ENCODE measurements around the gene GPR61.

GPR61 gene, protein sequence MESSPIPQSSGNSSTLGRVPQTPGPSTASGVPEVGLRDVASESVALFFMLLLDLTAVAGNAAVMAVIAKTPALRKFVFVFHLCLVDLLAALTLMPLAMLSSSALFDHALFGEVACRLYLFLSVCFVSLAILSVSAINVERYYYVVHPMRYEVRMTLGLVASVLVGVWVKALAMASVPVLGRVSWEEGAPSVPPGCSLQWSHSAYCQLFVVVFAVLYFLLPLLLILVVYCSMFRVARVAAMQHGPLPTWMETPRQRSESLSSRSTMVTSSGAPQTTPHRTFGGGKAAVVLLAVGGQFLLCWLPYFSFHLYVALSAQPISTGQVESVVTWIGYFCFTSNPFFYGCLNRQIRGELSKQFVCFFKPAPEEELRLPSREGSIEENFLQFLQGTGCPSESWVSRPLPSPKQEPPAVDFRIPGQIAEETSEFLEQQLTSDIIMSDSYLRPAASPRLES

DNA sequence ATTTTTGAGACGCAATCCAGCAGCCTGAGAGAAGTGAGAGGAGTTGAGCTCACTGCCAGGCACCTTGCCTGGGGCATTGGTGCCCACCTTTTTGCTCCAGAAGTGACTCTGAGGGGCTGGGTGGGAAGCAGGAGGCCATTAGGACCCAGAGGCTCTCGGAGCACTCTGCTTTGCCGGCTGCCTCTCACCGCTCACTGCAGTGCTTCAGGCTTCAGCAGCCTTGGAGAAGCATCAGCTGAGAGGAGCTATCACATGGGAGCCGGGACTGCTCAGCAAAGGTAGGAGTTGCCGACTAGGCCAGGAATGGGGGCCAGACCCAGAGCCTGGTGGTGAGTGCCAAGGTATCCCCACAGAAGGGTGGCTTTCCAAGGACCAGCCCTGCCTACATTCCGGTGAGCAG, at the start of gene GPR61:
GPR61 (plus strand) TSS at position 197 of the 400 bp plus-strand sequence. CDS start 3,151 bp downstream, outside the sequence.
- Histone ChIP-seq H3K27ac (ENCODE audit: extremely low read depth, low read depth, low read length) (no peak within 1 kb of the TSS), H3K4me1 (ENCODE audit: control insufficient read depth, insufficient read depth, low read length) (no peaks in the 10 kb centered on the region), H3K36me3 (ENCODE audit: control insufficient read depth in 2 of 2, insufficient read depth in 1 of 2, low read length in 2 of 2) (no peaks in the 10 kb centered on the region), H3K4me3 (ENCODE audit: low read depth, low read length) (no peak within 1 kb of the TSS), H3K9me3 (ENCODE audit: control insufficient read depth, insufficient read depth, low read depth, low read length) (no peaks in the 10 kb centered on the region)
- POLR2A ChIA-PET = interaction anchor here (0.8 to 1.2 kb wide), 2 partner anchors 9 to 11 kb away, joined by 3 read pairs; partner anchors contain the start of gene GNAI3
- TF ChIP-seq ZBTB20 (tag by site-specific recombination; IDR thresholded peaks at IDR 0.05) = no peak
- TF ChIP-seq MYNN (tag by site-specific recombination; IDR thresholded peaks at IDR 0.05; ENCODE audit: borderline replicate concordance) = no peak
- TF ChIP-seq, protein P1, sequence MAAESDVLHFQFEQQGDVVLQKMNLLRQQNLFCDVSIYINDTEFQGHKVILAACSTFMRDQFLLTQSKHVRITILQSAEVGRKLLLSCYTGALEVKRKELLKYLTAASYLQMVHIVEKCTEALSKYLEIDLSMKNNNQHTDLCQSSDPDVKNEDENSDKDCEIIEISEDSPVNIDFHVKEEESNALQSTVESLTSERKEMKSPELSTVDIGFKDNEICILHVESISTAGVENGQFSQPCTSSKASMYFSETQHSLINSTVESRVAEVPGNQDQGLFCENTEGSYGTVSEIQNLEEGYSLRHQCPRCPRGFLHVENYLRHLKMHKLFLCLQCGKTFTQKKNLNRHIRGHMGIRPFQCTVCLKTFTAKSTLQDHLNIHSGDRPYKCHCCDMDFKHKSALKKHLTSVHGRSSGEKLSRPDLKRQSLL (tag by site-specific recombination; IDR thresholded peaks at IDR 0.05) = no peak
- TF ChIP-seq ZNF600 (tag by site-specific recombination; IDR thresholded peaks at IDR 0.05) = no peak
- no peak for TF ChIP-seq ZNF175 (tag by site-specific recombination; IDR thresholded peaks at IDR 0.05)
- TF ChIP-seq SCRT1 (tag by site-specific recombination; IDR thresholded peaks at IDR 0.05; ENCODE audit: borderline replicate concordance) = no peak
- TF ChIP-seq, protein P2, sequence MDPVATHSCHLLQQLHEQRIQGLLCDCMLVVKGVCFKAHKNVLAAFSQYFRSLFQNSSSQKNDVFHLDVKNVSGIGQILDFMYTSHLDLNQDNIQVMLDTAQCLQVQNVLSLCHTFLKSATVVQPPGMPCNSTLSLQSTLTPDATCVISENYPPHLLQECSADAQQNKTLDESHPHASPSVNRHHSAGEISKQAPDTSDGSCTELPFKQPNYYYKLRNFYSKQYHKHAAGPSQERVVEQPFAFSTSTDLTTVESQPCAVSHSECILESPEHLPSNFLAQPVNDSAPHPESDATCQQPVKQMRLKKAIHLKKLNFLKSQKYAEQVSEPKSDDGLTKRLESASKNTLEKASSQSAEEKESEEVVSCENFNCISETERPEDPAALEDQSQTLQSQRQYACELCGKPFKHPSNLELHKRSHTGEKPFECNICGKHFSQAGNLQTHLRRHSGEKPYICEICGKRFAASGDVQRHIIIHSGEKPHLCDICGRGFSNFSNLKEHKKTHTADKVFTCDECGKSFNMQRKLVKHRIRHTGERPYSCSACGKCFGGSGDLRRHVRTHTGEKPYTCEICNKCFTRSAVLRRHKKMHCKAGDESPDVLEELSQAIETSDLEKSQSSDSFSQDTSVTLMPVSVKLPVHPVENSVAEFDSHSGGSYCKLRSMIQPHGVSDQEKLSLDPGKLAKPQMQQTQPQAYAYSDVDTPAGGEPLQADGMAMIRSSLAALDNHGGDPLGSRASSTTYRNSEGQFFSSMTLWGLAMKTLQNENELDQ (tag by site-specific recombination; IDR thresholded peaks at IDR 0.05; ENCODE audit: low read depth) = no peak
- TF ChIP-seq, protein P3, sequence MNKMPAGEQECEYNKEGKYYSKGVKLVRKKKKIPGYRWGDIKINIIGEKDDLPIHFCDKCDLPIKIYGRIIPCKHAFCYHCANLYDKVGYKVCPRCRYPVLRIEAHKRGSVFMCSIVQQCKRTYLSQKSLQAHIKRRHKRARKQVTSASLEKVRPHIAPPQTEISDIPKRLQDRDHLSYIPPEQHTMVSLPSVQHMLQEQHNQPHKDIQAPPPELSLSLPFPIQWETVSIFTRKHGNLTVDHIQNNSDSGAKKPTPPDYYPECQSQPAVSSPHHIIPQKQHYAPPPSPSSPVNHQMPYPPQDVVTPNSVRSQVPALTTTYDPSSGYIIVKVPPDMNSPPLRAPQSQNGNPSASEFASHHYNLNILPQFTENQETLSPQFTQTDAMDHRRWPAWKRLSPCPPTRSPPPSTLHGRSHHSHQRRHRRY (tag by site-specific recombination; IDR thresholded peaks at IDR 0.05) = no peak
- no peak for TF ChIP-seq ZNF133 (tag by site-specific recombination; IDR thresholded peaks at IDR 0.05)
- no peak for TF ChIP-seq ZSCAN23 (tag by site-specific recombination; IDR thresholded peaks at IDR 0.05)
- TF ChIP-seq ZNF341 (tag by site-specific recombination; IDR thresholded peaks at IDR 0.05; ENCODE audit: low read depth) = no peak
- TF ChIP-seq, protein P4, sequence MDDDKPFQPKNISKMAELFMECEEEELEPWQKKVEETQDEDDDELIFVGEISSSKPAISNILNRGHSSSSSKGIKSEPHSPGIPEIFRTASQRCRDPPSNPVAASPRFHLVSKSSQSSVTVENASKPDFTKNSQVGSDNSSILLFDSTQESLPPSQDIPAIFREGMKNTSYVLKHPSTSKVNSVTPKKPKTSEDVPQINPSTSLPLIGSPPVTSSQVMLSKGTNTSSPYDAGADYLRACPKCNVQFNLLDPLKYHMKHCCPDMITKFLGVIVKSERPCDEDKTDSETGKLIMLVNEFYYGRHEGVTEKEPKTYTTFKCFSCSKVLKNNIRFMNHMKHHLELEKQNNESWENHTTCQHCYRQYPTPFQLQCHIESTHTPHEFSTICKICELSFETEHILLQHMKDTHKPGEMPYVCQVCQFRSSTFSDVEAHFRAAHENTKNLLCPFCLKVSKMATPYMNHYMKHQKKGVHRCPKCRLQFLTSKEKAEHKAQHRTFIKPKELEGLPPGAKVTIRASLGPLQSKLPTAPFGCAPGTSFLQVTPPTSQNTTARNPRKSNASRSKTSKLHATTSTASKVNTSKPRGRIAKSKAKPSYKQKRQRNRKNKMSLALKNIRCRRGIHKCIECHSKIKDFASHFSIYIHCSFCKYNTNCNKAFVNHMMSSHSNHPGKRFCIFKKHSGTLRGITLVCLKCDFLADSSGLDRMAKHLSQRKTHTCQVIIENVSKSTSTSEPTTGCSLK (tag by site-specific recombination; IDR thresholded peaks at IDR 0.05) = no peak
- TF ChIP-seq KLF8 (tag by site-specific recombination; IDR thresholded peaks at IDR 0.05) = no peak
- no peak for TF ChIP-seq ZNF416 (tag by site-specific recombination; IDR thresholded peaks at IDR 0.05)
- TF ChIP-seq, protein P5, sequence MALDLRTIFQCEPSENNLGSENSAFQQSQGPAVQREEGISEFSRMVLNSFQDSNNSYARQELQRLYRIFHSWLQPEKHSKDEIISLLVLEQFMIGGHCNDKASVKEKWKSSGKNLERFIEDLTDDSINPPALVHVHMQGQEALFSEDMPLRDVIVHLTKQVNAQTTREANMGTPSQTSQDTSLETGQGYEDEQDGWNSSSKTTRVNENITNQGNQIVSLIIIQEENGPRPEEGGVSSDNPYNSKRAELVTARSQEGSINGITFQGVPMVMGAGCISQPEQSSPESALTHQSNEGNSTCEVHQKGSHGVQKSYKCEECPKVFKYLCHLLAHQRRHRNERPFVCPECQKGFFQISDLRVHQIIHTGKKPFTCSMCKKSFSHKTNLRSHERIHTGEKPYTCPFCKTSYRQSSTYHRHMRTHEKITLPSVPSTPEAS (tag by site-specific recombination; IDR thresholded peaks at IDR 0.05) = no peak
- TF ChIP-seq ZNF837 (tag by site-specific recombination; IDR thresholded peaks at IDR 0.05) = no peak
- TF ChIP-seq ZNF830 (tag by site-specific recombination; IDR thresholded peaks at IDR 0.05; ENCODE audit: low read depth) = no peak
- CTCF ChIA-PET = interaction anchor here (0.6 to 20.8 kb wide), 8 partner anchors 7 to 183 kb away, joined by 3 to 1152 read pairs (median 6); partner anchors contain the start of genes AMIGO1 and CYB561D1
